Astrocyte of the cerebellum (primary cell): Measurements from ENCODE around the gene SERTAD3.

Experiments used
- DNase-seq: peaks from one replicate; pipeline ENCODE4 v3.0.0-alpha.2; 2011; ENCODE audit warnings: low read depth
- H3K4me3 ChIP-seq: 2 replicates; pipeline ENCODE4 v1.5.1; 2011; ENCODE audit warnings: mild to moderate bottlenecking, low read depth, low read length, moderate library complexity
- in situ Hi-C: cut with HindIII; loops from 2 replicates; pipeline ENCODE4 v1.10.0; 2017; ENCODE audit warnings: low sequenced_read_pairs
- TF ChIP-seq, protein P1 (sequence below): IDR thresholded peaks from 2 replicates; pipeline ENCODE4 v1.5.1; 2012; ENCODE audit warnings: low read length, low read depth, moderate library complexity, mild to moderate bottlenecking; ENCODE audit errors: missing control alignments

Gene SERTAD3

DNA sequence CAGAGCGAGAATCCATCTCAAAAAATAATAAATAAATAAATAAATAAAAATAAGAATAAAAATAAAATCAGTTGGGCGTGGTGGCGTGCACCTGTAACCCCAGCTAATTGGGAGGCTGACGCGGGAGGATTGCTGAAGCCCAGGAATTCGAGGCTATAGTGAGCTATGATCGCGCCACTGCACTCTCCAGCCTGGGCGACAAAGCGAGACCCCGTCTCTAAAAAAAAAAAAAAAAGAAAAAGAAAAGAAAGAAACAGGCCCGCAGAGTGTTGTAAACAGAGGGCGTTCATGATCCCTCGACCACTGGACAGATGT is 23.7 kb downstream of the SERTAD3 start:
- peak overlapping the region; percentile 58 for H3K4me3 ChIP-seq
- TF ChIP-seq, protein P1, sequence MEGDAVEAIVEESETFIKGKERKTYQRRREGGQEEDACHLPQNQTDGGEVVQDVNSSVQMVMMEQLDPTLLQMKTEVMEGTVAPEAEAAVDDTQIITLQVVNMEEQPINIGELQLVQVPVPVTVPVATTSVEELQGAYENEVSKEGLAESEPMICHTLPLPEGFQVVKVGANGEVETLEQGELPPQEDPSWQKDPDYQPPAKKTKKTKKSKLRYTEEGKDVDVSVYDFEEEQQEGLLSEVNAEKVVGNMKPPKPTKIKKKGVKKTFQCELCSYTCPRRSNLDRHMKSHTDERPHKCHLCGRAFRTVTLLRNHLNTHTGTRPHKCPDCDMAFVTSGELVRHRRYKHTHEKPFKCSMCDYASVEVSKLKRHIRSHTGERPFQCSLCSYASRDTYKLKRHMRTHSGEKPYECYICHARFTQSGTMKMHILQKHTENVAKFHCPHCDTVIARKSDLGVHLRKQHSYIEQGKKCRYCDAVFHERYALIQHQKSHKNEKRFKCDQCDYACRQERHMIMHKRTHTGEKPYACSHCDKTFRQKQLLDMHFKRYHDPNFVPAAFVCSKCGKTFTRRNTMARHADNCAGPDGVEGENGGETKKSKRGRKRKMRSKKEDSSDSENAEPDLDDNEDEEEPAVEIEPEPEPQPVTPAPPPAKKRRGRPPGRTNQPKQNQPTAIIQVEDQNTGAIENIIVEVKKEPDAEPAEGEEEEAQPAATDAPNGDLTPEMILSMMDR = no peak
- in situ Hi-C loops = no loop called here
- no peak for DNase-seq

DNA sequence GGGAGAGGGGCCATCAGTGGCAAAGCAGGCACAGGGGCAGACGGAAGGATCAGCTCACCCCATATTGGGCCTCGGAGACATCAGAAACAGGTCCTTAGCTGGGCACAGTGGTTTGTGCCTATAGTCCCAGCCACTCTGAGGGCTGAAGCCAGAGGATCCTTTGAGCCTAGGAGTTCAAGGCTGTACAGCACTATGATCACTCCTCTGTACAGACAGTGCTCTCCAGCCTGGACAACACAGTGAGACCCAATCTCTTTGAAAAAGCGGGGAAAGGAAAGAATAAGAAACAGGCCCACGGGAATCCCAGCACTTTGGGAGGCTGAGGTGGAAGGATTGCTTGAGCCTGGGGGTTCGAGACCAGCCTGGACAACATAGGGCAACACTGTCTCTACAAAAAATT is 24.4 kb downstream of the SERTAD3 start:
- TF ChIP-seq, protein P1 = no peak
- in situ Hi-C loops = no loop called here

DNA sequence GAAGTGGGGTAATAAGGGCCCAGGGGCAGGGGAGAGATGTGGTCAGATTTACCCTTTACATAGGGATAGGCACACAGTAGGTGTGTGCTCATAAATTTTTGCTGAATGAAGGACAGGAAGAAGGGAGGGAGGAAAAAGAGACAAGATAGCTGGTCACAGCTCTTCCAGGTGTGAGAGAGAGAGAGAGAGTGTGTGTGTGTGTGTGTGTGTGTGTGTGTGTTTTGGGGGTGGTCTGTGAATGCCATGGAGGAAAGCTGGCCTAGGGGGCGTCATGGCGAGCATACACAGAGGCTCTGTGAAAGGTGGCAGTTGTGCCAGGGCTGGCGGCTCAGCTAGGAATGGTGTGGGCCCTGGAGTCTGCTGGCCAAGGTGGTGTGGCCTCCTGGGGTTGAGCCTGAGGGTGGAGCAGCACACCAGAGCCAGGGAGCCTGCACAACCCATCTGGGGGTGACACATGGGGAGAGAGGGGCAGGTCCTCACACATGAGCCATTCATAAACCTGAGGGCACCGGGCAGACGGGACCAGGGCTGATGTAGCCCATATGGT is 25.0 kb downstream of the SERTAD3 start:
- in situ Hi-C loops = no loop called here

More for the DNA sequence above, 24.4 kb downstream of the SERTAD3 start:
- H3K4me3 ChIP-seq = no peak overlapping the region
- no peak for DNase-seq

DNA sequence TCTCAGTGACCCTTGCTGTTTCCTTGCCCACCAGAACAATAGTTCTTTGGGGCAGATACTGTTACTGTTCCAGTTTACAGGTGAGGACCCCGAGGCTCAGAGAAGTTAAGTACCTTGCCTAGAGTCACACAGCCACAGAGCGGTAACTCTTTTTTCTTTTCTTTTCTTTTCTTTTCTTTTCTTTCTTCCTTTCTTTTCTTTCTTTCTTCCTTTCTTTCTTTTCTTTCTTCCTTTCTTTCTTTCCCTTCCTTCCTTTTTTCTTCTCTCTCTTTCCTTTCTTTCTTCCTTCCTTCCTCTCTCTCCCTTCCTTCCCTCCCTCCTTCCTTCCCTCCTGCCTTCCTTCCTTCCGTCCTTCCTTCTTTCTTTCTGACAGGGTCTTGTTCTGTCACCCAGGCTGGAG is 26.1 kb downstream of the SERTAD3 start:
- H3K4me3 ChIP-seq = no peak overlapping the region
- in situ Hi-C loops = no loop called here
- DNase-seq = no peak
- TF ChIP-seq, protein P1 = no peak

More for the DNA sequence above, 25.0 kb downstream of the SERTAD3 start:
- TF ChIP-seq, protein P1 = no peak
- DNase-seq = no peak
- H3K4me3 ChIP-seq = no peak overlapping the region

DNA sequence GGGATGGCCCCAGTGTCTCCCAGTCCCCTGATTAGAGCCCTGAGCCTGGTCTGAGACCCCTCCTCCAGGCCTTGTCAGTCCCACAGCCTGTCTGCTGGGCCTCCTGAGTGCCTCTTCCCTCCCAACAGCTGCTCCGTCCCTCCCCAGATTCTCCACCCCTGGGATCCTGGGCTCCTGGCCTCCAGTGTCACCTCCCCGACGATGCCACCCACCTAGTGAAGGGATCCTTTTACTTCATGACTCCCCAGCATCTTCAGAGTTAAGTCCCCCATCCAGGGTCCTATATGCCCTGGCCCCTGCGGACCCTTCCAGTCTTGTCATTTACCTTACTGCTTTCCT is 26.5 kb downstream of the SERTAD3 start:
- TF ChIP-seq, protein P1 = no peak
- no peak for DNase-seq
- H3K4me3 ChIP-seq = no peak overlapping the region
- in situ Hi-C loops = no loop called here

DNA sequence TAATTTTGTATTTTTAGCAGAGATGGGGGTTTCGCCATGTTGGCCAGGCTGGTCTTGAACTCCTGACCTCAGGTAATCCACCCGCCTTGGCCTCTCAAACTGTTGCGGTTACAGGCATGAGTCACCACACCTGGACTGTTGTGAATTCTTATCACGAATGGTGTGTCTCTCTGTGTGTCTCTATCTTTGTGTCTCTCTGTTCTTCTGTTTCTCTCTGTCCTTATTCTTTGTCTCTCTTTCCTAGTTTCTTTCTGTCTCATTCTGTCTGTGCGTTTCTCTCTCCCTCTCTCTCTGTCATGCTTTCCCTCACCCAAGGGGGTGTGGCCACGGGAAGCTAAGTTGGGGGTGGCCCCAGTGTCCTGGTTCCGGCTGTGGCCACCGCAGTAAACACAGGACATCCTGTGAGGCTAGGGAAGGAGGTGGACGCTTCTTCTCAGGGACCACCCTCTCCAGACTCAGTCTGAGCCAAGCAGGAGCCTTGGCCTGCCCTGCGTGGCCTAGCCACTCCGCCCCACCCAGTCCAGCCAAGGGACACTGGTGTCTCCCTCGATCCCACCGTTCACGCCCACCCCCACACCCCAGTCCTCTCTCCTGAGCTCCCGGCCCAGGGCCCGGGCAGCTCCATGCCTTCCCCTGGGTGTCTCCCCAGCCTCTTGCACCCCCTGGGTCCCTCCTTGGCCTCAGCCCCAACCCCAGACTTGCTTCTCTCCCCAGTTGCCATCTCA is 27.1 kb downstream of the SERTAD3 start:
- TF ChIP-seq, protein P1 = no peak
- no peak for DNase-seq
- in situ Hi-C loops = no loop called here
- H3K4me3 ChIP-seq = no peak overlapping the region
